AG04449 (cell line): ENCODE measurements around the gene FOXP1.

ENCODE experiments used
- CTCF ChIA-PET: fragments of 350-600 bp; formaldehyde crosslinking; extraction: SDS; loops from one replicate; lab custom pipeline; 2021; ENCODE audit warnings: antibody characterized with exemption; lab: Yijun Ruan, JAX
- POLR2A ChIA-PET: fragments of 400-600, 350-600 bp; formaldehyde crosslinking; extraction: SDS; loops from one replicate; lab custom pipeline; 2020; ENCODE audit warnings: antibody characterized with exemption, inconsistent platforms; lab: Yijun Ruan, JAX
- DNase-seq: peaks from one replicate; pipeline ENCODE4 v3.0.0-alpha.2; 2010; ENCODE audit warnings: low read depth, low spot score
- H3K4me3 ChIP-seq: 2 replicates; pipeline ENCODE4 v1.5.1; 2011; ENCODE audit warnings: low read depth, mild to moderate bottlenecking, control low read depth, low read length
- TF ChIP-seq, protein P1 (sequence below): IDR thresholded peaks from one replicate; pipeline ENCODE4 v1.5.1; 2011; ENCODE audit warnings: mild to moderate bottlenecking, moderate library complexity, low read length, control low read depth, inconsistent platforms; ENCODE audit not compliant: insufficient read depth; ENCODE audit errors: missing control alignments

FOXP1 gene

GRCh38 chr3:71061037-71061436, 522.5 kb downstream of the FOXP1 start:
- TF ChIP-seq, protein P1, sequence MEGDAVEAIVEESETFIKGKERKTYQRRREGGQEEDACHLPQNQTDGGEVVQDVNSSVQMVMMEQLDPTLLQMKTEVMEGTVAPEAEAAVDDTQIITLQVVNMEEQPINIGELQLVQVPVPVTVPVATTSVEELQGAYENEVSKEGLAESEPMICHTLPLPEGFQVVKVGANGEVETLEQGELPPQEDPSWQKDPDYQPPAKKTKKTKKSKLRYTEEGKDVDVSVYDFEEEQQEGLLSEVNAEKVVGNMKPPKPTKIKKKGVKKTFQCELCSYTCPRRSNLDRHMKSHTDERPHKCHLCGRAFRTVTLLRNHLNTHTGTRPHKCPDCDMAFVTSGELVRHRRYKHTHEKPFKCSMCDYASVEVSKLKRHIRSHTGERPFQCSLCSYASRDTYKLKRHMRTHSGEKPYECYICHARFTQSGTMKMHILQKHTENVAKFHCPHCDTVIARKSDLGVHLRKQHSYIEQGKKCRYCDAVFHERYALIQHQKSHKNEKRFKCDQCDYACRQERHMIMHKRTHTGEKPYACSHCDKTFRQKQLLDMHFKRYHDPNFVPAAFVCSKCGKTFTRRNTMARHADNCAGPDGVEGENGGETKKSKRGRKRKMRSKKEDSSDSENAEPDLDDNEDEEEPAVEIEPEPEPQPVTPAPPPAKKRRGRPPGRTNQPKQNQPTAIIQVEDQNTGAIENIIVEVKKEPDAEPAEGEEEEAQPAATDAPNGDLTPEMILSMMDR = no peak
- CTCF ChIA-PET = interaction anchor here (0.9 to 1.5 kb wide), 3 partner anchors 9 to 525 kb away, joined by 3 to 4 read pairs (median 3); no protein-coding TSS in a partner anchor
- POLR2A ChIA-PET = no interaction called here
- DNase-seq = no peak
- H3K4me3 ChIP-seq = no peak overlapping the region

DNA sequence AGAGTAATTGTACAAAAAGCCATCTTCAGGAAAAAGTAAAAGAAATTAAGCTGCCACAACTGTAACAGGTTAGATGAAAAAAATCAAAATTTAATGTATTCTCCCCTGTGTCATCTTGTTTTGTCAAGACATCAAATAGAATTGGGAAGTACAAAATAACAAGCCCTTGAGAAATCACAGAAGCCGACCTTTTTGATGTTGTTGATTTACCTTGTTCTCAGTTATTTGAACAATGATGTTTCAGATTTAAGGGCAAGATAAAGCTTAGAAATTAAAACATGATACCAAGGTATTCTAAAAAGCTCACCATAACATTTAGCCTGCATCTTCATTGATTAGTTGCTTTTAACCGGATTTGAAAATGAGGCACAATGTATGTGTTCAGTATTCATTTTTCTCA, 523.0 kb downstream of the FOXP1 start:
- TF ChIP-seq, protein P1 = no peak
- no peak for DNase-seq
- H3K4me3 ChIP-seq = no peak overlapping the region
- CTCF ChIA-PET = interaction anchor here (1.0 to 1.5 kb wide), 2 partner anchors 53 to 526 kb away, joined by 3 to 4 read pairs; no protein-coding TSS in a partner anchor
- POLR2A ChIA-PET = no interaction called here

DNA sequence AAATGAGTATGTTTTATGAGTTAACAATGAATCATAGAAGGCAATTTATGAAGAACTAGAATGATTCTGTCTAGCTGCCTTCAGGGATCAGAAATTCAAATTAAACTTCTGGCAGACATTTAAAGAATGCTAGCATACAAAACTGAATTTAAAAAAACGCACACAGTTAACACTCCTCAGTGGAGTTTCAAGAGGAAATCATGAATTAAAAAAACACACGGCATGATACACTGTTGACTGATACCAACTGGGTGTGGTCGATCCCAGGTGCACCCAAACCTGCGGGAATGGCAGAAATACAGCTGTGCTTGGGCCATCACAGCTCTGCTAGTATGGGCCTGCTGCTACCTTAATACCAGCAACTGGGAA, 526.0 kb downstream of the FOXP1 start:
- TF ChIP-seq, protein P1 = no peak
- no peak overlapping the region for H3K4me3 ChIP-seq
- POLR2A ChIA-PET = no interaction called here
- DNase-seq = no peak
- CTCF ChIA-PET = interaction anchor here (1.2 kb wide), 1 partner anchor 507 kb away, joined by 4 read pairs; no protein-coding TSS in a partner anchor

DNA sequence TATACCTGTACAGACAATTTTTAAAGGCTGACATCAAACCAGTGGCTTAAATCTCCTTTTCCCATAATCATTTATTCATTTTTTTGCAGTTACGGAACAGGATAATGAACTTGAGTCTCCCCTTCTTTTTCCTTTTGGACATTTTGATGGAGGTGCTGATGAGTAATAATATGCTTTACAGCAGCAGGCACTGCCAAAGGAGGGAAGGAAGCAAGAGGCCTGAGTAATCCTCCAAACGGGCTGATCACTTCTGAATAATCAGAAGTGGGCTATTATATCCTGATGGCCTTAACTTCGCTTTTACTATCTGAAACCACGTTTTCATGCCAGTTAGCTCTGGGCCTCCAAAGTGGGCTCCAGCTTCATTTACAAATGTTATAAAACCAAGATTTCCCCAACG, 527.2 kb downstream of the FOXP1 start:
- POLR2A ChIA-PET = interaction anchor here (0.7 kb wide), 1 partner anchor 385 kb away, joined by 3 read pairs; no protein-coding TSS in a partner anchor
- CTCF ChIA-PET = no interaction called here
- TF ChIP-seq, protein P1 = no peak
- H3K4me3 ChIP-seq = no peak overlapping the region
- DNase-seq = no peak

DNA sequence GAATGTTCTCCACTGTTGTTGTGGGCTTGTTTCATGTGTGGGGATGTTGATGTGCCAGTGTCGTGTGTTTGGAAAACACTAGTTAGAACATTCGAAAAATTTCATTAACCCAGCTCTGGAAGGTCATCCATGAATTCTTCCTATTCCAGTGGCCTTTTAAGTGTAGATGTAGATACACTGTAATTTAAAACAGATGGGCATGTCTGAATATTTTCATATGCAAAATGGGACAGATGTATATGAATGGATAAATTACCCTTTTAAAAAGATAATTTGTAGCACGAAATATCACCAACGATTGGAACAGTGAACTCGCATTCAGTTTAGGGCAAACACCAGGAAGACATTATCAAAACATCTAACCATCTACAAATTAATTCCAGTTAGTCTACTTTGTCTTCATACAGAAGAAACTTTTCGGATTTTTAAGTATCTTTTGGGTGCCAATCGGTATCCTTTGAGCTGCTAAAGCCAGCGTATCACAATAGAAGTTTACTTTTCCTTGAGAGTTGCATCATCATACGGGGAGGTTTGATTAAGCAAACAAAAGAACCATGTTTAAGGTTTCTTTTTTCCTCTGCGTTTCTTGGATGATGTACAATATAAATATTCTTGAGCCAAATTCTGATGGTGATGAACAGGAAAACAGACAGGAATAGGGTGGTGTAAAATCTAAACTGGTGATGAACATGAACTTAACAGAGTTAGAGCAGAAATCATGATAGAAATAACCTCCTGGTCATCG, 528.1 kb downstream of the FOXP1 start:
- CTCF ChIA-PET = no interaction called here

DNA sequence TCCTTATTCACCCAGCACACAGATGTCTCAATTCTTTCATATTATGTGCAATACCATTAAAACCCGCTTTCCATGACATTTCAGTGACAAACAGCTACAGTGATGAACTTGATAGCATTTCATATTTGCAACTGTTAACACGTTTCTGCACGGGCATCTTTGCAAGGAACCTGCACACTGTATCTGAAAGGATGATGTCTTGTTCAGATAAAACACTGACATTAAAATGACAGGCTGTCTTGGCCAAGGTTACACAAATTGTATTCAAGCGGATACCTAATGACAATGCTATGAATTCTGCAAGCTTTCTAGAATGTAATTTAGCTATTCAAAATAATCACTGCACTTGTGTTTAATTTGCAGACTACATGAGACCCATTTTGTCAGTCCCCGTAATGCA, 529.2 kb downstream of the FOXP1 start:
- TF ChIP-seq, protein P1 = no peak
- H3K4me3 ChIP-seq = no peak overlapping the region
- POLR2A ChIA-PET = no interaction called here
- CTCF ChIA-PET = no interaction called here
- DNase-seq = no peak

More for the DNA sequence above, 528.1 kb downstream of the FOXP1 start:
- no peak overlapping the region for H3K4me3 ChIP-seq
- no peak for DNase-seq
- POLR2A ChIA-PET = interaction anchor here (0.7 kb wide), 1 partner anchor 384 kb away, joined by 3 read pairs; no protein-coding TSS in a partner anchor
- TF ChIP-seq, protein P1 = no peak
